Measurements from ENCODE around the gene ZNF662.
A peak's percentile ranks its signal among the peaks of the same experiment; 100 is the strongest.
"Not testable (repeated sequence)": the region's sequence is repeated elsewhere in the genome, so short reads cannot be mapped to it uniquely, and the experiment has no call there.

The ZNF662 gene

GRCh38 chr3:42906070-42906847 lies at the start of gene ZNF662:
TSS of gene ZNF662 (plus strand) at chr3:42906142. CDS start at chr3:42908115, 1,973 bp downstream.
- DNase-seq, result peak in 13 of 14 donors; percentile 9 to 79 (median 36)

DNA sequence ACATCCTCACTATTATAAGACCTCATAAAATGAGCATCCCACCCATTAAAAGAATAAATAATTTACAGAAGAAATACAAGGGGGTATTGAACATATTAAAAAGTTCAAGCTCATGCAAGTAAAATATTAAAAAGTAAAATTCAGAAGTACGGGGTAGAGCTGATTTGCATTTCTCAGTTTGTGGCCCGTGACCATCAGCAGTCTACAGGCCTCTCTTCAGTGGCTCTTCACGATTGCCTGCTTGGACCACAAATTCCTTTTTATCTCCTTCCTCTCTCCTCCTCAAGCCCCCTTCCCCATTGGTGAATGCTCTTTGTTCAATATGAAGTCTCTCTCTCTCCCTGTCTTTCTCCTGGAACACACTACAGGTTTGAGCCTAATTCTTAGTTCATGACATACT lies 49.4 kb upstream of the ZNF662 start:
- no peak for DNase-seq

GRCh38 chr3:42864321-42864950 lies 41.5 kb upstream of the ZNF662 start:
- no peak for DNase-seq

DNA sequence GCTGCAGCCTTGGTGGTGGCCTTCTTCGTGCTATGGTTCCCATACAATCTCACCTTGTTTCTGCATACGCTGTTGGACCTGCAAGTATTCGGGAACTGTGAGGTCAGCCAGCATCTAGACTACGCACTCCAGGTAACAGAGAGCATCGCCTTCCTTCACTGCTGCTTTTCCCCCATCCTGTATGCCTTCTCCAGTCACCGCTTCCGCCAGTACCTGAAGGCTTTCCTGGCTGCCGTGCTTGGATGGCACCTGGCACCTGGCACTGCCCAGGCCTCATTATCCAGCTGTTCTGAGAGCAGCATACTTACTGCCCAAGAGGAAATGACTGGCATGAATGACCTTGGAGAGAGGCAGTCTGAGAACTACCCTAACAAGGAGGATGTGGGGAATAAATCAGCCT lies 40.7 kb upstream of the ZNF662 start:
- no peak for DNase-seq

- DNase-seq, result no peak
Measured at GRCh38 chr3:42867138-42867537, 38.8 kb upstream of the ZNF662 start.

DNA sequence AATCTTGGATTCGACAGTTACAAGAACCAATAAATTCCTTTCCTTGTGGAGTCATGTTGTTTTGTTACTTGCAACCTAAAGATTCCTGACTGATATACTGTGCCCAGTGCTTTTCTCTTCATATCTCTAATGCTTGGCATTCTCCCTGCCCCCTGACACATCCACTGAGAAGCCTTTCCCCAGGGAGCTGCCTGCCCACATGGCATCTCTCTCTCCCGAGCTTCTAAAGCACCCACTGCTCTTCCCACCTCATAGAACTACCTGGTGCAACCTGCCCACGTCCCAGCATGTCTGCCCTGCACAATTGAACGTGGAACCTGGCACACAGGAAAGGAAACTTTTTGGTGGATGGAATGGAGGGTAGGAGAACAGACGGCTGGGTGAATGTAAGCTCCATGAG lies 37.1 kb upstream of the ZNF662 start:
- no peak for DNase-seq

DNA sequence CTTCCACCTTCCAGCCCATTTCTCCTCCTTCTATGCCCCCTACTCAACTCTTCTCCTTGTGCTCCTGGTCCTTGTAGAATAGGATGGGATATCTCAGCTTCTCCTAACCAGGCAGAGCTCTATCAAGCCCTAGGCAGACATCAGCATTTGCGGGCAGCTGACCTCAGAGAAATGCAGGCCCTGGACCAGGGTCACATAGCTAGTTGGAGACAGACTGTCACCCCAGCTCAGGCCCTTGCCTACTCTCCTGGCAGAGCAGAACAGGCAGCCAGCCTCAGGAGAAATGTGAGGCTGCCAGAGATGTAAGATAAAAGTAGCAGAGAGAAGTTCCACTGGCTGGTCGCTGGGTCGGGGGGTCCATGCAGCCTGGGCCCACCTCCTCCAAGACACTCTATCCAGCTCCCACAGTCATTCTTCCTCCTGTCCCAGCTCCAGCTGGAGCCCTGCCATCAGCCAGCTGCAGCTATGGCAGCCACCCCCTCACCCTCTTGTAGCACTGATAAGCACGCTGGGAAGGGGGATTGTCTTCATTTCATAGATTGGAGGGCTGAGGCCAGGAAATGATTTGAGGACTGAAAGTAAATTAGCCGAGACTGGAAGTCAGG lies 34.2 kb upstream of the ZNF662 start:
- DNase-seq, result no peak

DNA sequence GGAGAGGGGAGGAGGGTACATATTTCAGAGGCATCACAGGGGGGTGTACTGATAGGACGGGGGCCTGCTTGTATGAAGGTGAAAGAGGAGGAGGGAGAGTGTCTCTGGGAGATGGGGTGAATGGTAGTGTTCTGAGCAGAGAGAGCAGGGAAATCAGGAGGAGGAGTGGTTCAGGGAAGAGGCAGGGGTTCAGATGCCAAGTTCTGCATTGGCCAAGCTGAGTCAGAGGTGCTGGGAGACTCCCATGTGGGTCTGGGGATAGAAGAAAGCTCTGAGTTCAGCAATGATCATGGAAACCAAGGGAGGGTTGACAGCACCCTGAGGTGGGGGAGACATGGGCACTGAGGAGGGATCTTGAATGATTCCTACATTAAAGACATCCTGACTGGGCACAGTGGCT lies 33.2 kb upstream of the ZNF662 start:
- no peak for DNase-seq

- no peak for DNase-seq
Measured at GRCh38 chr3:42873221-42873982, 32.5 kb upstream of the ZNF662 start.

DNA sequence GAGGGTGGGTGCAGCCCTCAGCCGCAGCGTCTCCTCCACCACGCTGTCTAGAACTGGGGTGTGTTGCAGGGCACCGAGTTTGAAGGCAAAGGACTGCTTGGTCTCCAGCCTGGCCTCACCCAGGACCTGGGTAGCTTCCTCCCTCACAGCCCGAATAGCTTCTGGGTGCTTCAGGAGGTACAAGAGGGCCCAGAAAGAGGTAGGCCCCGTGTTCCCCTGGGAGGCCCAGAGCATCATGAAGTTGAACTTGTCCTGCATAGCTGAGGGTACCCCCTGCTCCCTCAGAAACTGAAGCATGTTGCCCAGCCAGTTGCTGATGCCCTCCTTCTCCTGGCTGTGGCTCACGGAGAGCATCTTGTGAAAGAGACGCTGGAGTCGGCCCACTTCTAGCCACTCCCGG lies 31.2 kb upstream of the ZNF662 start:
- DNase-seq, result no peak

GRCh38 chr3:42875325-42876151 lies 30.4 kb upstream of the ZNF662 start, which contains the start of gene CYP8B1:
TSS of gene CYP8B1 (minus strand) at chr3:42875879. CDS start at chr3:42875816, 63 bp downstream.
- DNase-seq, result no peak

DNA sequence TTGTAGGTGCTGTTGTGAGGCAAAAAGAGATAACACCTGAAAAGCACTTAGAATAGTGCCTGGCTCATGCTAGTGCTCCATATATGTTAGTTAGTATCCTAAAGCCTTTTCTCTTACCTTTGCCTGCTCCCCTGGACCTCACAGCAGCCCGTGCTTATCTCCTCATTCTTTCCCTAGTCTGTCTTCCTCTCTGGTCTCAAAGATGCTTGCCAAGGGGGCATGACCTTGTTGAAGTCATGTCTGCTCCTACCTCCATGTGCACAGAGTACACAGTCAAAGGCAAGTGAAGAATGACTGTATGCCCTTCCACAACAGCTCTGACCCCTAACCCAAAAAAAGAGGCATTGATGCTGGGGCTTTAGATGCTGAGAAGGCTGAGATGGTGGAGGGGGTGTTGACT lies 29.5 kb upstream of the ZNF662 start:
- no peak for DNase-seq

DNA sequence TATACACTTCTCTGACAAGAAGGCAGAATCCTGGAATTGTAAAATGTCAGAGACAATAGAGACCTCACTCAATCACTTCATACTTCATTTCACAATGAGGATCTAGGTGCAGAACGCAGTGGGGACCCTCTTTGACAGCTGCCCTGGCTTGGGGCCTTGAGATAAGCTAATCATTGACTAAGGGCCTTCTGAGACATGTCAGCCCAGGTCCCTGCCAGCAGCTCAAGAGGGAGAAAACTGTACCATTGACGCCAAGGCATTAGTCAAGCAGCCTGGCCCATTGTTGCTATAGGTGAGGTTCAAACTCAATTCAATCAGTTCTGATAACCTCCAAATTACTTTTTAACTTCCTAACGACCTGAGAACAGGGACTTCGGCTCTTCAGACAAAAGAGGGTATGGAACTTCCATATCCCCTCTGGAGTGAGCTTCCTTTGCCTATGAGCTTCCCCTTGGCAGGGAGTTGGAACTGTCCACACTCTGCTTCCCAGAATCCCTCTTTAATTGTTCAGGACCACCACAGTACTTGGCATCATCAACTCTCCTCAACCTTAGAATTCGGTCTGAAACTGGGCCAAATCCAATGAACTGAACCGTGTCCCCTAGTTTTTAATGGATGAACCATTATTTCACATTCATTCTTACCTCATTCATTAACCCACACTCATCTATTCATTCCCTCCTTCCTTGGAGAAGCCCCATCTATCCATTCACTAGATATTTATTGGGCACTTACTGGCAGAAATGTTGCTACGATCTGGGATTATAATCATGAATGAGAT lies 28.8 kb upstream of the ZNF662 start:
- DNase-seq, result no peak

DNA sequence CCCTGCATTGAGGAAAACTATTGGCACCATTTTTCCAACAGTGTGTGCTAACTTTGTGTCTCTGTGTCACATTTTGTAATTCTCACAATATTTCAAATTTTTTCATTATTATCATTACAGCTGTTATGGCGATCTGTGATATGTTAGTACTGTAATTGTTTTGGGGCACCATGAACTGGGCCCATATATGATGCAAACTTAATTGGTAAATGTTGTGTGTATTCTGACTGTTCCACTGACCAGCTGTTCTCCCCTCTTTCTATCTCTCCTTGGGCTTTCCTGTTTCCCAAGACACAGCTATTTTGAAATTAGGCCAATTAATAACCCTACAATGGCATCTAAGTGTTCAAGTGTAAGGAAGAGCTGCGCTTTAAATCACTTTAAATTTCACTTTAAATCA lies 28.1 kb upstream of the ZNF662 start:
- no peak for DNase-seq

DNA sequence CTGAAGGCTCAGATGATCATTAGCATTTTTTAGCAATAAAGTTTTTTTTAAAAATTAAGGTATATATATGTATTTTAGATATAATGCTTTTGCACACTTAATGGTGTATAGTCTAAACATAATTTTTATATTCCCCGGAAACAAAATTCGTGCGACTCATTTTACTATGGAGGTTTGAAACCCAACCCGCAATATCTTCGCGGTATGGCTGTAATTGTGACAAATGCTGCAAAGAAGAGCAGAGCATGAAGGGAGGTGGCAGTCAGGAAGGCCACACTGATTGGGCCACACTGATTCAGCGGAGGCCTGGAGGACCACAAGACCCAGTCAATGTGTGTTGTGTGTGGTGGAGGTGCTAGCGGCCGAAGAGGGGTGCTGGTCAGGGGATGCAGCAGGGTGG lies 25.8 kb upstream of the ZNF662 start:
- no peak for DNase-seq

- peak in 13 of 14 donors; percentile 30 to 83 (median 60) for DNase-seq
Measured at GRCh38 chr3:42880601-42881451, 25.1 kb upstream of the ZNF662 start.

- not testable (repeated sequence) for DNase-seq
Measured at GRCh38 chr3:42883251-42883930, 22.6 kb upstream of the ZNF662 start.

DNA sequence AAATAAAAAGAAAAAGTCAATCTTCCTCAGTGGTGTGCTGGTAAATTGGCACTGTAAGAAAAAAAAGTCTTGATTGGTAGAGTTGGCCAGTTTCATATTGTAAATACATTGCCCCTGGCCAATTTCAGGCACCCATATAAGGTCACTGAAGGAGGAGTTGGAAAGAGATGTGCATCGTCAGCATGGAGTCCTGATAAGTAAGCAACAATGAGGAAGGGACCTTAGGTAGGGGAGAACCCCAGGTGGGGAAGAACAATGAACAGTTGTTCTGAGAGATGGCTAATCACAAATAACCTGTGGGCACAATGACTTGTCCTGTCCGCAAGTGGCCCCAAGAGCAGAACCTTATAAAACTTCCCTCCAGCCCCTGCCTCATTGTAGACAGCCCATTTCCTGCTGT lies 21.6 kb upstream of the ZNF662 start:
- no peak for DNase-seq

GRCh38 chr3:42886294-42886822 lies 19.6 kb upstream of the ZNF662 start:
- DNase-seq, result no peak

All from C1 segment of cervical spinal cord (tissue), 14 donors.